ENCODE measurements around the gene OR2T12. TPM values are rescaled to one million over a fixed set of nuclear protein-coding genes. Genes with fewer than 3 reads are reported as not detected.
A peak's percentile ranks its signal among the peaks of the same experiment; 100 is the strongest.
"Not testable (repeated sequence)": the region's sequence is repeated elsewhere in the genome, so short reads cannot be mapped to it uniquely, and the experiment has no call there.

Gene OR2T12
- not detected in 2 replicates for total RNA-seq

- Mint-ChIP-seq H3K9me3 (no peaks in the 10 kb centered on the region), H3K27me3 (no peaks in the 10 kb centered on the region), H3K4me3 (no peak within 1 kb of the TSS), H3K27ac (no peak within 1 kb of the TSS), H3K4me1 (no peaks in the 10 kb centered on the region), H3K36me3 (ENCODE audit: low read depth) (no peaks in the 10 kb centered on the region)
- DNase-seq: no peak
- intact Hi-C loops (cut with micrococcal nuclease): no loop called here
These were observed at the start of gene OR2T12 for GRCh38 chr1:248303324-248303723. Gene OR2T12 (minus strand): TSS chr1:248303424. CDS start chr1:248295578, 7,846 bp downstream.

GRCh38 chr1:248348475-248348874 is 45.3 kb upstream of the OR2T12 start, which contains the start of gene OR14C36:
Gene OR14C36 (plus strand): TSS chr1:248348775. CDS start chr1:248348775, 0 bp downstream.
- no peak for DNase-seq
- Mint-ChIP-seq H3K27me3 (no peaks in the 10 kb centered on the region), H3K9me3 (no peaks in the 10 kb centered on the region), H3K36me3 (ENCODE audit: low read depth) (no peaks in the 10 kb centered on the region), H3K27ac (no peak within 1 kb of the TSS), H3K4me1 (no peaks in the 10 kb centered on the region), H3K4me3 (no peak within 1 kb of the TSS)
- intact Hi-C loops (cut with micrococcal nuclease): no loop called here

GRCh38 chr1:248343451-248343850 is 40.2 kb upstream of the OR2T12 start:
- no peaks in the 10 kb centered on the region for H3K36me3 Mint-ChIP-seq (ENCODE audit: low read depth)
- no peak overlapping the region for H3K4me3 Mint-ChIP-seq
- no peak overlapping the region for H3K27ac Mint-ChIP-seq
- no peaks in the 10 kb centered on the region for H3K9me3 Mint-ChIP-seq
- H3K27me3 Mint-ChIP-seq: no peaks in the 10 kb centered on the region
- intact Hi-C loops (cut with micrococcal nuclease): no loop called here
- no peak for DNase-seq
- H3K4me1 Mint-ChIP-seq: no peaks in the 10 kb centered on the region

GRCh38 chr1:248324468-248324867 is 21.2 kb upstream of the OR2T12 start, which contains the start of gene OR2M7:
Gene OR2M7 (minus strand): TSS chr1:248324568. CDS start chr1:248324568, 0 bp downstream.
- no peak within 1 kb of the TSS for H3K27ac Mint-ChIP-seq
- no peak within 1 kb of the TSS for H3K4me3 Mint-ChIP-seq
- H3K36me3 Mint-ChIP-seq (ENCODE audit: low read depth): no peaks in the 10 kb centered on the region
- DNase-seq: no peak
- intact Hi-C loops (cut with micrococcal nuclease): no loop called here
- no peaks in the 10 kb centered on the region for H3K27me3 Mint-ChIP-seq
- no peaks in the 10 kb centered on the region for H3K9me3 Mint-ChIP-seq
- no peaks in the 10 kb centered on the region for H3K4me1 Mint-ChIP-seq

- no peaks in the 10 kb centered on the region for H3K27me3 Mint-ChIP-seq
- peaks cover 15% of the 10 kb centered on the region for H3K9me3 Mint-ChIP-seq
- intact Hi-C loops (cut with micrococcal nuclease): no loop called here
- no peak overlapping the region for H3K4me3 Mint-ChIP-seq
- DNase-seq: no peak
- H3K36me3 Mint-ChIP-seq (ENCODE audit: low read depth): no peaks in the 10 kb centered on the region
- H3K27ac Mint-ChIP-seq: no peak overlapping the region
- no peaks in the 10 kb centered on the region for H3K4me1 Mint-ChIP-seq
These were observed 13.6 kb upstream of the OR2T12 start for GRCh38 chr1:248316796-248317195.

GRCh38 chr1:248306740-248307139 is 3.5 kb upstream of the OR2T12 start:
- DNase-seq; H3K27ac Mint-ChIP-seq; H3K4me3 Mint-ChIP-seq; H3K4me1 Mint-ChIP-seq; H3K9me3 Mint-ChIP-seq; H3K36me3 Mint-ChIP-seq (ENCODE audit: low read depth); H3K27me3 Mint-ChIP-seq; intact Hi-C loops (cut with micrococcal nuclease): not testable (repeated sequence)

- intact Hi-C loops (cut with micrococcal nuclease): no loop called here
- no peak for DNase-seq
- H3K4me3 Mint-ChIP-seq: no peak overlapping the region
- H3K9me3 Mint-ChIP-seq: no peaks in the 10 kb centered on the region
- H3K36me3 Mint-ChIP-seq (ENCODE audit: low read depth): no peaks in the 10 kb centered on the region
- H3K4me1 Mint-ChIP-seq: no peaks in the 10 kb centered on the region
- no peak overlapping the region for H3K27ac Mint-ChIP-seq
- no peaks in the 10 kb centered on the region for H3K27me3 Mint-ChIP-seq
These were observed 2.9 kb upstream of the OR2T12 start for GRCh38 chr1:248306103-248306502.

- H3K36me3 Mint-ChIP-seq (ENCODE audit: low read depth); H3K9me3 Mint-ChIP-seq; H3K4me1 Mint-ChIP-seq; intact Hi-C loops (cut with micrococcal nuclease); H3K4me3 Mint-ChIP-seq; H3K27me3 Mint-ChIP-seq; H3K27ac Mint-ChIP-seq; DNase-seq: not testable (repeated sequence)
These were observed 2.4 kb upstream of the OR2T12 start for GRCh38 chr1:248305672-248306071.

GRCh38 chr1:248288391-248288790 is 14.8 kb downstream of the OR2T12 start:
- intact Hi-C loops (cut with micrococcal nuclease): no loop called here
- Mint-ChIP-seq H3K9me3 (no peaks in the 10 kb centered on the region), H3K4me1 (no peaks in the 10 kb centered on the region), H3K27me3 (no peaks in the 10 kb centered on the region), H3K4me3 (no peak overlapping the region), H3K36me3 (ENCODE audit: low read depth) (no peaks in the 10 kb centered on the region), H3K27ac (no peak overlapping the region)
- no peak for DNase-seq

- Mint-ChIP-seq H3K36me3 (ENCODE audit: low read depth) (no peaks in the 10 kb centered on the region), H3K9me3 (no peaks in the 10 kb centered on the region), H3K4me3 (no peak within 1 kb of the TSS), H3K4me1 (no peaks in the 10 kb centered on the region), H3K27me3 (no peaks in the 10 kb centered on the region), H3K27ac (no peak within 1 kb of the TSS)
- intact Hi-C loops (cut with micrococcal nuclease): no loop called here
- DNase-seq: no peak
These were observed 25.3 kb downstream of the OR2T12 start, which contains the start of gene OR2T33 for GRCh38 chr1:248277876-248278275. Gene OR2T33 (minus strand): TSS chr1:248277976. CDS start chr1:248273814, 4,162 bp downstream.

GRCh38 chr1:248273225-248273624 is 30.0 kb downstream of the OR2T12 start:
- H3K36me3 Mint-ChIP-seq (ENCODE audit: low read depth); H3K4me3 Mint-ChIP-seq; intact Hi-C loops (cut with micrococcal nuclease); H3K27me3 Mint-ChIP-seq; H3K9me3 Mint-ChIP-seq; H3K4me1 Mint-ChIP-seq; DNase-seq; H3K27ac Mint-ChIP-seq: not testable (repeated sequence)

- no peaks in the 10 kb centered on the region for H3K4me1 Mint-ChIP-seq
- H3K36me3 Mint-ChIP-seq (ENCODE audit: low read depth): no peaks in the 10 kb centered on the region
- H3K27me3 Mint-ChIP-seq: no peaks in the 10 kb centered on the region
- H3K4me3 Mint-ChIP-seq: no peak overlapping the region
- intact Hi-C loops (cut with micrococcal nuclease): no loop called here
- DNase-seq: no peak
- H3K9me3 Mint-ChIP-seq: no peaks in the 10 kb centered on the region
- no peak overlapping the region for H3K27ac Mint-ChIP-seq
These were observed 35.0 kb downstream of the OR2T12 start for GRCh38 chr1:248268178-248268577.

- H3K27ac Mint-ChIP-seq; H3K9me3 Mint-ChIP-seq; H3K36me3 Mint-ChIP-seq (ENCODE audit: low read depth); DNase-seq; H3K4me1 Mint-ChIP-seq; intact Hi-C loops (cut with micrococcal nuclease); H3K4me3 Mint-ChIP-seq; H3K27me3 Mint-ChIP-seq: not testable (repeated sequence)
These were observed 43.9 kb downstream of the OR2T12 start for GRCh38 chr1:248259309-248259708.

GRCh38 chr1:248243204-248243603 is 60.0 kb downstream of the OR2T12 start:
- Mint-ChIP-seq H3K4me1 (peaks cover 5% of the 10 kb centered on the region), H3K36me3 (ENCODE audit: low read depth) (no peaks in the 10 kb centered on the region), H3K27me3 (peaks cover 5% of the 10 kb centered on the region), H3K27ac (no peak overlapping the region), H3K9me3 (no peaks in the 10 kb centered on the region), H3K4me3 (peak overlapping the region; percentile 39)
- intact Hi-C loops (cut with micrococcal nuclease): no loop called here
- peak; percentile 71 for DNase-seq

Measured in activated CD4-positive, alpha-beta T cell treated with anti-CD3 and anti-CD28 coated beads, Interleukin-2, amount 10 ng/mL, durations not matched to agents 24 days and 14 days (primary cell).